ENCODE data around the gene SYCP2.

SYCP2 gene

GRCh38 chr20:59940129-59940955, 6.9 kb upstream of the SYCP2 start, which contains the start of the genes FAM217B and PPP1R3D:
FAM217B (plus strand) TSS chr20:59940389; CDS start chr20:59943944, 3,555 bp downstream.
PPP1R3D (minus strand) TSS chr20:59940305; CDS start chr20:59939931, 374 bp downstream.
- peak; percentile 85 to 97 for DNase-seq

GRCh38 chr20:59939879-59940128, 6.4 kb upstream of the SYCP2 start:
- DNase-seq, result no peak

GRCh38 chr20:59939052-59939878, 5.8 kb upstream of the SYCP2 start:
- no peak for DNase-seq

- peak in 1 of 2 experiments; percentile 15 for DNase-seq
Measured at GRCh38 chr20:59938696-59939051, 5.2 kb upstream of the SYCP2 start.

GRCh38 chr20:59938221-59938620, 4.8 kb upstream of the SYCP2 start:
- DNase-seq, result no peak

- no peak for DNase-seq
Measured at GRCh38 chr20:59937150-59937549, 3.7 kb upstream of the SYCP2 start.

- no peak for DNase-seq
Measured at GRCh38 chr20:59936409-59936808, 3.0 kb upstream of the SYCP2 start.

- no peak for DNase-seq
Measured at GRCh38 chr20:59935457-59936185, 2.2 kb upstream of the SYCP2 start.

GRCh38 chr20:59933849-59934585, 580 bp upstream of the SYCP2 start:
- peak; percentile 81 to 90 for DNase-seq

- no peak for DNase-seq
Measured at GRCh38 chr20:59932616-59933295, 681 bp downstream of the SYCP2 start.

- peak in 1 of 2 experiments; percentile 22 for DNase-seq
Measured at GRCh38 chr20:59931511-59932312, 1.7 kb downstream of the SYCP2 start.

- DNase-seq, result no peak
Measured at GRCh38 chr20:59925899-59926298, 7.5 kb downstream of the SYCP2 start.

GRCh38 chr20:59925359-59925758, 8.1 kb downstream of the SYCP2 start:
- no peak for DNase-seq

GRCh38 chr20:59923514-59923913, 9.9 kb downstream of the SYCP2 start:
- no peak for DNase-seq

GRCh38 chr20:59920944-59921343, 12.5 kb downstream of the SYCP2 start:
- DNase-seq, result no peak

- DNase-seq, result no peak
Measured at GRCh38 chr20:59912609-59913008, 20.8 kb downstream of the SYCP2 start.

- DNase-seq, result no peak
Measured at GRCh38 chr20:59911041-59911440, 22.4 kb downstream of the SYCP2 start.

GRCh38 chr20:59908855-59909254, 24.6 kb downstream of the SYCP2 start:
- no peak for DNase-seq

GRCh38 chr20:59903621-59904020, 29.8 kb downstream of the SYCP2 start:
- DNase-seq, result no peak

- no peak for DNase-seq
Measured at GRCh38 chr20:59902470-59902869, 31.0 kb downstream of the SYCP2 start.

- no peak for DNase-seq
Measured at GRCh38 chr20:59895908-59896307, 37.5 kb downstream of the SYCP2 start.

Measured in SW 1271 (cell line).